Mesothelial cell of epicardium (in vitro differentiated cells): Measurements from ENCODE around the gene AFF1. TPM values are rescaled to one million over a fixed set of nuclear protein-coding genes. Genes with fewer than 3 reads are reported as not detected.

ENCODE experiments used
- DNase-seq, 2 experiments: peaks; one replicate each; pipeline ENCODE4 v3.0.0; 2021; ENCODE audit warnings: low spot score in 2 of 2; ENCODE audit not compliant: unreplicated experiment in 2 of 2
- H3K27ac Mint-ChIP-seq: 2 replicates; pipeline ENCODE4 v1.8.0; 2021; ENCODE audit warnings: mixed read lengths
- H3K27me3 Mint-ChIP-seq: 2 replicates; pipeline ENCODE4 v1.8.0; 2021; ENCODE audit warnings: low read depth, mixed read lengths
- H3K36me3 Mint-ChIP-seq: 2 replicates; pipeline ENCODE4 v1.8.0; 2021; ENCODE audit warnings: mixed read lengths
- H3K4me1 Mint-ChIP-seq: 2 replicates; pipeline ENCODE4 v1.8.0; 2021; ENCODE audit warnings: mixed read lengths
- H3K4me3 Mint-ChIP-seq: 2 replicates; pipeline ENCODE4 v1.8.0; 2021; ENCODE audit warnings: mild to moderate bottlenecking, moderate library complexity, mixed read lengths
- H3K9me3 Mint-ChIP-seq: 2 replicates; pipeline ENCODE4 v1.8.0; 2021; ENCODE audit warnings: mixed read lengths
- CTCF ChIP-seq: fragments of 200-600 bp; sonication (generic); IDR thresholded peaks from one replicate; pipeline ENCODE4 v1.5.0; 2021; ENCODE audit warnings: antibody characterized with exemption; ENCODE audit not compliant: unreplicated experiment
- total RNA-seq: library from RNA; stranded (reverse); gene quantifications from 3 replicates; pipeline ENCODE4 v1.2.1, GENCODE V29; 2021

Gene AFF1
- total RNA-seq, 1 donor from 2014 or later = 18.2 TPM

- H3K36me3 Mint-ChIP-seq = peaks cover 4% of the 10 kb centered on the region
- H3K4me1 Mint-ChIP-seq = peaks cover 7% of the 10 kb centered on the region
- DNase-seq = no peak
- H3K9me3 Mint-ChIP-seq = no peaks in the 10 kb centered on the region
- no peaks in the 10 kb centered on the region for H3K27me3 Mint-ChIP-seq
- H3K4me3 Mint-ChIP-seq = no peak overlapping the region
- TF ChIP-seq CTCF = no peak
- no peak overlapping the region for H3K27ac Mint-ChIP-seq
Observed at GRCh38 chr4:87045659-87046058, 110.8 kb downstream of the AFF1 start.

- Mint-ChIP-seq H3K4me3 (no peak overlapping the region), H3K9me3 (no peaks in the 10 kb centered on the region), H3K27me3 (no peaks in the 10 kb centered on the region), H3K27ac (no peak overlapping the region), H3K36me3 (peaks cover 5% of the 10 kb centered on the region), H3K4me1 (peaks cover 7% of the 10 kb centered on the region)
- DNase-seq = no peak
- TF ChIP-seq CTCF = no peak
Observed at GRCh38 chr4:87046121-87046551, 111.3 kb downstream of the AFF1 start.

GRCh38 chr4:87047281-87047798 lies 112.5 kb downstream of the AFF1 start:
- Mint-ChIP-seq H3K9me3 (no peaks in the 10 kb centered on the region), H3K4me1 (peaks cover 7% of the 10 kb centered on the region), H3K27ac (peak overlapping the region; percentile 48), H3K36me3 (peaks cover 5% of the 10 kb centered on the region), H3K27me3 (no peaks in the 10 kb centered on the region), H3K4me3 (no peak overlapping the region)
- no peak for TF ChIP-seq CTCF
- no peak for DNase-seq

GRCh38 chr4:87049508-87049907 lies 114.7 kb downstream of the AFF1 start:
- Mint-ChIP-seq H3K4me1 (peaks cover 8% of the 10 kb centered on the region), H3K4me3 (no peak overlapping the region), H3K27me3 (no peaks in the 10 kb centered on the region), H3K9me3 (no peaks in the 10 kb centered on the region), H3K27ac (no peak overlapping the region), H3K36me3 (peaks cover 8% of the 10 kb centered on the region)
- no peak for TF ChIP-seq CTCF
- no peak for DNase-seq

GRCh38 chr4:87050596-87050995 lies 115.8 kb downstream of the AFF1 start:
- peaks cover 8% of the 10 kb centered on the region for H3K36me3 Mint-ChIP-seq
- H3K4me1 Mint-ChIP-seq = peaks cover 16% of the 10 kb centered on the region

More at GRCh38 chr4:87050596-87050995, 115.8 kb downstream of the AFF1 start:
- TF ChIP-seq CTCF = no peak
- no peaks in the 10 kb centered on the region for H3K27me3 Mint-ChIP-seq
- no peak overlapping the region for H3K4me3 Mint-ChIP-seq
- DNase-seq = no peak
- H3K9me3 Mint-ChIP-seq = no peaks in the 10 kb centered on the region
- no peak overlapping the region for H3K27ac Mint-ChIP-seq
